Measurements from ENCODE around the gene TLR1.

Gene TLR1

GRCh38 chr4:38752941-38753806 is 51.4 kb downstream of the TLR1 start:
- peak overlapping the region; percentile 1 for H3K4me3 ChIP-seq (ENCODE audit: control insufficient read depth, low read depth, low read length)
- DNase-seq (ENCODE audit: low read depth), result peak; percentile 98

GRCh38 chr4:38752372-38752940 is 52.1 kb downstream of the TLR1 start:
- no peak overlapping the region for H3K4me3 ChIP-seq (ENCODE audit: control insufficient read depth, low read depth, low read length)
- TF ChIP-seq CTCF (conservative IDR thresholded peaks at IDR 0.05; ENCODE audit: control insufficient read depth, insufficient read depth, low read depth, low read length), result no peak
- peak; percentile 73 for DNase-seq (ENCODE audit: low read depth)

More at GRCh38 chr4:38752941-38753806, 51.4 kb downstream of the TLR1 start:
- TF ChIP-seq CTCF (conservative IDR thresholded peaks at IDR 0.05; ENCODE audit: control insufficient read depth, insufficient read depth, low read depth, low read length), result no peak

GRCh38 chr4:38751341-38752010 is 53.1 kb downstream of the TLR1 start:
- no peak for TF ChIP-seq CTCF (conservative IDR thresholded peaks at IDR 0.05; ENCODE audit: control insufficient read depth, insufficient read depth, low read depth, low read length)
- no peak for DNase-seq (ENCODE audit: low read depth)
- no peak overlapping the region for H3K4me3 ChIP-seq (ENCODE audit: control insufficient read depth, low read depth, low read length)

GRCh38 chr4:38749336-38749735 is 55.3 kb downstream of the TLR1 start:
- TF ChIP-seq CTCF (conservative IDR thresholded peaks at IDR 0.05; ENCODE audit: control insufficient read depth, insufficient read depth, low read depth, low read length), result no peak
- no peak overlapping the region for H3K4me3 ChIP-seq (ENCODE audit: control insufficient read depth, low read depth, low read length)
- no peak for DNase-seq (ENCODE audit: low read depth)

GRCh38 chr4:38747629-38748028 is 57.0 kb downstream of the TLR1 start:
- H3K4me3 ChIP-seq (ENCODE audit: control insufficient read depth, low read depth, low read length), result no peak overlapping the region
- DNase-seq (ENCODE audit: low read depth), result no peak
- TF ChIP-seq CTCF (conservative IDR thresholded peaks at IDR 0.05; ENCODE audit: control insufficient read depth, insufficient read depth, low read depth, low read length), result no peak
